Measurements from ENCODE around the gene TPT1.

TPT1 gene

GRCh38 chr13:45292176-45292575, 48.8 kb downstream of the TPT1 start:
- Histone ChIP-seq H3K4me3 (ENCODE audit: insufficient read depth, low read length, poor library complexity, severe bottlenecking) (no peak overlapping the region), H2AFZ (ENCODE audit: low read depth, low read length, severe bottlenecking) (no peak overlapping the region), H4K20me1 (ENCODE audit: low read depth, low read length) (no peaks in the 10 kb centered on the region), H3K9me3 (ENCODE audit: insufficient read depth, low read length) (no peaks in the 10 kb centered on the region), H3F3A (ENCODE audit: insufficient read depth) (no peaks in the 10 kb centered on the region), H3K36me3 (ENCODE audit: low read length) (no peaks in the 10 kb centered on the region), H3K4me2 (ENCODE audit: low read depth, low read length, poor library complexity, severe bottlenecking) (no peak overlapping the region), H3K9me2 (replicated peaks; ENCODE audit: insufficient read depth, low read length) (no peaks in the 10 kb centered on the region), H3K79me2 (ENCODE audit: insufficient read depth, low read length) (no peaks in the 10 kb centered on the region), H3K27ac (ENCODE audit: low read depth, low read length) (no peak overlapping the region), H3K9ac (ENCODE audit: low read length) (no peak overlapping the region), H3K27me3 (ENCODE audit: low read length) (no peaks in the 10 kb centered on the region)
- no peak for TF ChIP-seq EZH2phosphoT487 (conservative IDR thresholded peaks at IDR 0.05; ENCODE audit: low read length)
- TF ChIP-seq, protein P1, sequence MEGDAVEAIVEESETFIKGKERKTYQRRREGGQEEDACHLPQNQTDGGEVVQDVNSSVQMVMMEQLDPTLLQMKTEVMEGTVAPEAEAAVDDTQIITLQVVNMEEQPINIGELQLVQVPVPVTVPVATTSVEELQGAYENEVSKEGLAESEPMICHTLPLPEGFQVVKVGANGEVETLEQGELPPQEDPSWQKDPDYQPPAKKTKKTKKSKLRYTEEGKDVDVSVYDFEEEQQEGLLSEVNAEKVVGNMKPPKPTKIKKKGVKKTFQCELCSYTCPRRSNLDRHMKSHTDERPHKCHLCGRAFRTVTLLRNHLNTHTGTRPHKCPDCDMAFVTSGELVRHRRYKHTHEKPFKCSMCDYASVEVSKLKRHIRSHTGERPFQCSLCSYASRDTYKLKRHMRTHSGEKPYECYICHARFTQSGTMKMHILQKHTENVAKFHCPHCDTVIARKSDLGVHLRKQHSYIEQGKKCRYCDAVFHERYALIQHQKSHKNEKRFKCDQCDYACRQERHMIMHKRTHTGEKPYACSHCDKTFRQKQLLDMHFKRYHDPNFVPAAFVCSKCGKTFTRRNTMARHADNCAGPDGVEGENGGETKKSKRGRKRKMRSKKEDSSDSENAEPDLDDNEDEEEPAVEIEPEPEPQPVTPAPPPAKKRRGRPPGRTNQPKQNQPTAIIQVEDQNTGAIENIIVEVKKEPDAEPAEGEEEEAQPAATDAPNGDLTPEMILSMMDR (IDR thresholded peaks at IDR 0.05; ENCODE audit: insufficient read depth, low read length, poor library complexity, severe bottlenecking), result no peak

DNA sequence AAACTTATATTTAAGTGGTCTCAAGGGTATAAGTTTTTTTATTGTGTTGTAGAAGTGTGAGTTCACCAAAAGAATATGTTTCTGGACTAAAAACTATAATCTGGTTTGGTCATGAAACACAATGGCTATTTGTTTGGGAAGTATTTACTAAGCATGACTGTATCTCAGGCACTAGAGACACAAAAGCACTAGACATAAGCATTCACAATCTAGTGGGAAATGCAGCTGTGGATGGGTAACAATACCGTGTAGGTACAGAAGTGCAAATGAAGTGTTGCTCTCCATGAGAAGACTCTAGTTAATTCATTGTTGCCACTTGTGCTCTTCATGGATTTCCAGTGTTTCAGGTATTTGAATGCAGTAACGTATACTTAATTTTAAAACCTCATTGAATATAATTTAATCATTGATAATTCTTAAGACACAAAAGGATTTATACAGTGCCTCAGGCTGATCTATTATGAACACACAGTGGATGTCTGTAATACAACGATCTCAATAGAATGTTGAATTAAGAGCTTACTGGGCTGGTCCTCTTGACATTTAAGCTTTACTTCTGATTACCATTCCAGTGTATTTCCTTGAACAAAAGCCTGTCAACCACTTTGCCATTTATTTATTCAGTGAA, 50.9 kb downstream of the TPT1 start:
- no peak for TF ChIP-seq EZH2phosphoT487 (conservative IDR thresholded peaks at IDR 0.05; ENCODE audit: low read length)
- TF ChIP-seq, protein P1 (IDR thresholded peaks at IDR 0.05; ENCODE audit: insufficient read depth, low read length, poor library complexity, severe bottlenecking), result no peak
- H2AFZ ChIP-seq (ENCODE audit: low read depth, low read length, severe bottlenecking), result no peak overlapping the region
- H3K4me3 ChIP-seq (ENCODE audit: insufficient read depth, low read length, poor library complexity, severe bottlenecking), result no peak overlapping the region
- H3K36me3 ChIP-seq (ENCODE audit: low read length), result no peaks in the 10 kb centered on the region
- no peaks in the 10 kb centered on the region for H3K9me3 ChIP-seq (ENCODE audit: insufficient read depth, low read length)
- H3K79me2 ChIP-seq (ENCODE audit: insufficient read depth, low read length), result no peaks in the 10 kb centered on the region
- no peak overlapping the region for H3K9ac ChIP-seq (ENCODE audit: low read length)
- no peaks in the 10 kb centered on the region for H3F3A ChIP-seq (ENCODE audit: insufficient read depth)
- no peak overlapping the region for H3K27ac ChIP-seq (ENCODE audit: low read depth, low read length)
- no peaks in the 10 kb centered on the region for H3K9me2 ChIP-seq (replicated peaks; ENCODE audit: insufficient read depth, low read length)
- H3K27me3 ChIP-seq (ENCODE audit: low read length), result no peaks in the 10 kb centered on the region
- no peaks in the 10 kb centered on the region for H4K20me1 ChIP-seq (ENCODE audit: low read depth, low read length)
- H3K4me2 ChIP-seq (ENCODE audit: low read depth, low read length, poor library complexity, severe bottlenecking), result no peak overlapping the region
